CD4-positive, alpha-beta T cell (primary cell): ENCODE results near the gene ZWILCH. TPM values are rescaled to one million over a fixed set of nuclear protein-coding genes. Genes with fewer than 3 reads are reported as not detected.

Experiments used
- ATAC-seq: fragments of 200-7000 bp; cut with Tn5 transposase; one replicate; pipeline ENCODE4 v1.10.0; 2022; ENCODE audit warnings: mild to moderate bottlenecking; ENCODE audit not compliant: poor library complexity
- CTCF ChIA-PET: fragments of 350-600 bp; sonication (Branson Sonifier 250); formaldehyde crosslinking; loops from one replicate; lab custom pipeline; 2021; ENCODE audit warnings: antibody characterized with exemption, inconsistent platforms; lab: Charles Lee
- POLR2A ChIA-PET: fragments of 350-600 bp; sonication (Branson Sonifier 250); formaldehyde crosslinking; loops from one replicate; lab custom pipeline; 2021; ENCODE audit warnings: antibody characterized with exemption, inconsistent platforms; lab: Charles Lee
- DNase-seq, 14 experiments: peaks; one replicate each; pipeline ENCODE4 v3.0.0-alpha.2; 2013 to 2020; ENCODE audit warnings: mixed read lengths in 2 of 14
- H3K27ac ChIP-seq, 2 donors: one replicate each; pipeline versions ENCODE4 v1.5.1 to v1.7.0; 2013; ENCODE audit warnings: low read length in 2 of 2, low read depth in 1 of 2, mild to moderate bottlenecking in 1 of 2
- H3K27me3 ChIP-seq, 2 experiments: 1 replicate in 1 of 2; 2 replicates in 1 of 2; pipeline versions ENCODE4 v1.6.1 to v1.7.0; 2013; ENCODE audit warnings: low read length in 2 of 2, control low read depth in 1 of 2, mild to moderate bottlenecking in 1 of 2, moderate library complexity in 1 of 2; ENCODE audit not compliant: insufficient read depth in 2 of 2, control insufficient read depth in 1 of 2
- H3K36me3 ChIP-seq: one replicate; pipeline ENCODE4 v1.6.1; 2013; ENCODE audit warnings: low read length, control low read depth; ENCODE audit not compliant: insufficient read depth
- H3K4me1 ChIP-seq: one replicate; pipeline ENCODE4 v1.6.1; 2013; ENCODE audit warnings: low read length, control low read depth; ENCODE audit not compliant: insufficient read depth
- H3K4me3 ChIP-seq: one replicate; pipeline ENCODE4 v1.5.1; 2013; ENCODE audit warnings: mild to moderate bottlenecking, low read length, moderate library complexity
- H3K9me3 ChIP-seq, 2 experiments: 1 replicate in 1 of 2; 2 replicates in 1 of 2; pipeline versions ENCODE4 v1.6.1 to v1.7.0; 2013; ENCODE audit warnings: low read length in 2 of 2, mild to moderate bottlenecking in 2 of 2, control low read depth in 1 of 2, moderate library complexity in 1 of 2; ENCODE audit not compliant: control insufficient read depth in 1 of 2, insufficient read depth in 1 of 2
- H3K27ac Mint-ChIP-seq: one replicate; pipeline ENCODE4 v1.8.0; 2020; ENCODE audit warnings: mixed read lengths
- H3K27me3 Mint-ChIP-seq: one replicate; pipeline ENCODE4 v1.8.0; 2021; ENCODE audit warnings: mixed read lengths
- H3K36me3 Mint-ChIP-seq: one replicate; pipeline ENCODE4 v1.8.0; 2021; ENCODE audit warnings: low read depth, mixed read lengths
- H3K4me1 Mint-ChIP-seq: one replicate; pipeline ENCODE4 v1.8.0; 2021; ENCODE audit warnings: low read depth, mixed read lengths
- H3K4me3 Mint-ChIP-seq: one replicate; pipeline ENCODE4 v1.8.0; 2020; ENCODE audit warnings: mild to moderate bottlenecking, mixed read lengths
- H3K9me3 Mint-ChIP-seq: one replicate; pipeline ENCODE4 v1.8.0; 2020; ENCODE audit warnings: mixed read lengths
- intact Hi-C, 2 experiments: fragments of 100-400 bp; cut with DNase I in 1 of 2; cut with micrococcal nuclease in 1 of 2; formaldehyde crosslinking; loops; one replicate each; pipeline versions ENCODE4 v1.15.1 to v1.9.0; 2023 to 2025; cut with DNase I, micrococcal nuclease
- total RNA-seq, 174 experiments: library from RNA in 2 of 174; stranded (reverse) in 2 of 174; gene quantifications; one replicate each; pipeline ENCODE4 v1.2.3 and lab custom pipeline; 2021 to 2026
- TF ChIP-seq, protein P1 (sequence below): fragments of 200-600 bp; IDR thresholded peaks from one replicate; pipeline ENCODE4 v1.8.0; 2022; ENCODE audit warnings: antibody characterized with exemption, mild to moderate bottlenecking

Gene ZWILCH
- total RNA-seq, 2 experiments from 2014 or later, result 6.8 to 7.2 TPM

DNA sequence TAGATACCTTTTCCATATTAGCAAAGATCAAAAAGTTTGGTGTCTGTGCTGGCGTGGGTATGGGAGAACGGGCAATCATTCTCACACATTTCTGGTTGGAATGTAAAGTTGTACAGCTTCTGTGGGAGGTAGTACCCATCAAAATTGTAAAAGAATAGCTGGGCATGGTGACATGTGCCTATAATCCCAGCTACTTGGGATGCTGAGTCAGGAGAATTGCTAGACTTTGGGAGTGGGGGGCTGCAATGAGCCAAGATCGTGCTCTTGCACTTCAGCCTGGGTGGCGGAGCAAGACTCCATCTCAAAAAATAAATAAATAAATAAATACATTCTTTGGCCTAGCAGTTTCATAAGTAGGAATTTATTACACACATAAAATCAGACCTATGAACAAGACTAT, 37.8 kb downstream of the ZWILCH start:
- peaks cover 44% of the 10 kb centered on the region for H3K36me3 Mint-ChIP-seq
- Histone ChIP-seq H3K27me3 (no peaks in the 10 kb centered on the region), H3K27ac (no peak overlapping the region), H3K36me3 (peaks cover 5% of the 10 kb centered on the region), H3K4me3 (no peak overlapping the region), H3K9me3 (no peaks in the 10 kb centered on the region), H3K4me1 (no peaks in the 10 kb centered on the region)
- no peak overlapping the region for H3K27ac Mint-ChIP-seq
- TF ChIP-seq, protein P1, sequence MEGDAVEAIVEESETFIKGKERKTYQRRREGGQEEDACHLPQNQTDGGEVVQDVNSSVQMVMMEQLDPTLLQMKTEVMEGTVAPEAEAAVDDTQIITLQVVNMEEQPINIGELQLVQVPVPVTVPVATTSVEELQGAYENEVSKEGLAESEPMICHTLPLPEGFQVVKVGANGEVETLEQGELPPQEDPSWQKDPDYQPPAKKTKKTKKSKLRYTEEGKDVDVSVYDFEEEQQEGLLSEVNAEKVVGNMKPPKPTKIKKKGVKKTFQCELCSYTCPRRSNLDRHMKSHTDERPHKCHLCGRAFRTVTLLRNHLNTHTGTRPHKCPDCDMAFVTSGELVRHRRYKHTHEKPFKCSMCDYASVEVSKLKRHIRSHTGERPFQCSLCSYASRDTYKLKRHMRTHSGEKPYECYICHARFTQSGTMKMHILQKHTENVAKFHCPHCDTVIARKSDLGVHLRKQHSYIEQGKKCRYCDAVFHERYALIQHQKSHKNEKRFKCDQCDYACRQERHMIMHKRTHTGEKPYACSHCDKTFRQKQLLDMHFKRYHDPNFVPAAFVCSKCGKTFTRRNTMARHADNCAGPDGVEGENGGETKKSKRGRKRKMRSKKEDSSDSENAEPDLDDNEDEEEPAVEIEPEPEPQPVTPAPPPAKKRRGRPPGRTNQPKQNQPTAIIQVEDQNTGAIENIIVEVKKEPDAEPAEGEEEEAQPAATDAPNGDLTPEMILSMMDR, result no peak
- intact Hi-C loops, result no loop called here
- H3K4me3 Mint-ChIP-seq, result no peak overlapping the region
- H3K27me3 Mint-ChIP-seq, result no peaks in the 10 kb centered on the region
- CTCF ChIA-PET, result no interaction called here
- DNase-seq (no peak), ATAC-seq (no peak)
- no peaks in the 10 kb centered on the region for H3K9me3 Mint-ChIP-seq
- H3K4me1 Mint-ChIP-seq, result no peaks in the 10 kb centered on the region
- POLR2A ChIA-PET, result no interaction called here

DNA sequence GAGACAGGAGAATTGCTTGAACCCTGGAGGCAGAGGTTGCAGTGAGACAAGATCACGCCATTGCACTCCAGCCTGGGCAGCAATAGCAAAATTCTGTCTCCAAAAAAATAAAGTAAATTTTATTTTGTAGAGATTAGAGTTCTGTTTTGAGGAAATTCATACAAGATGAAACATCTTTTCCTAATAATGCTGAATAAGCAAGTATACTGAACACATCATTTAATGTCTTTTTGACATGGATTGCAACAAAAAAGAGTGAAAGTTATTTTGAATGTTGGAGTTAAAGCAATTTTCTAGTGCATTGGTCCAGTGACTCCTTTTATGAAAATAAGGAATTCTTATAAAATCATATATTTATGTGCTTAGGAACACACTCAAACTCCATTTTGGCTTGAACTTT, 40.1 kb downstream of the ZWILCH start:
- Histone ChIP-seq H3K27ac (no peak overlapping the region), H3K9me3 (no peaks in the 10 kb centered on the region), H3K4me1 (no peaks in the 10 kb centered on the region), H3K36me3 (no peaks in the 10 kb centered on the region), H3K27me3 (no peaks in the 10 kb centered on the region), H3K4me3 (no peak overlapping the region)
- no peak for ATAC-seq
- ChIA-PET POLR2A (no interaction called here), CTCF (no interaction called here)
- intact Hi-C loops, result no loop called here
- Mint-ChIP-seq H3K4me3 (no peak overlapping the region), H3K27me3 (no peaks in the 10 kb centered on the region), H3K27ac (no peak overlapping the region), H3K36me3 (peaks cover 31% of the 10 kb centered on the region), H3K4me1 (no peaks in the 10 kb centered on the region), H3K9me3 (no peaks in the 10 kb centered on the region)
- no peak for DNase-seq
- TF ChIP-seq, protein P1, result no peak

DNA sequence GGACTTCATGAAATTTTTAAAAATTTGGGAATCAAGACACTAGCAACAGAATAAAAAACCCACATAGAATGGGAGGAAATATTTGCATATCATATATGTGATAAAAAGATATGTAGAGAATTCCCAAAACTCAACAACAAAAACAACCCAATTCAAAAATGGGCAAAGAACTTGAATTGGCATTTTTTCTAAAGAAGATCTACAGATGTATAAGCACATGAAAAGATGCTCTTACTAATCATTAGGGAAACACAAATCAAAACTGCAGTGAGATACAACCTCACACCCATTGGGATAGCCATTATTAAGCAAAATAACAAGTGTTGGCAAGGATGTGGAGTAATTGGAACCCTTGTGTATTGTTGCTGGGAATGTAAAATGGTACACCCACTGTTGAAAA, 50.6 kb downstream of the ZWILCH start:
- no peak for DNase-seq
- Mint-ChIP-seq H3K4me3 (no peak overlapping the region), H3K36me3 (peaks cover 9% of the 10 kb centered on the region), H3K27me3 (no peaks in the 10 kb centered on the region), H3K9me3 (no peaks in the 10 kb centered on the region), H3K27ac (no peak overlapping the region), H3K4me1 (no peaks in the 10 kb centered on the region)
- Histone ChIP-seq H3K4me1 (no peaks in the 10 kb centered on the region), H3K27me3 (no peaks in the 10 kb centered on the region), H3K27ac (no peak overlapping the region), H3K9me3 (no peaks in the 10 kb centered on the region), H3K4me3 (no peak overlapping the region), H3K36me3 (no peaks in the 10 kb centered on the region)
- intact Hi-C loops, result no loop called here
- ChIA-PET CTCF (no interaction called here), POLR2A (no interaction called here)
- no peak for ATAC-seq
- TF ChIP-seq, protein P1, result no peak
